Measurements from ENCODE around the gene SMOC2. TPM values are rescaled to one million over a fixed set of nuclear protein-coding genes. Genes with fewer than 3 reads are reported as not detected.

The SMOC2 gene
- total RNA-seq, 1 donor from 2014 or later: 0.53 TPM

GRCh38 chr6:168632694-168633093 is 191.7 kb downstream of the SMOC2 start:
- TF ChIP-seq CTCF (IDR thresholded peaks at IDR 0.05; ENCODE audit: insufficient read depth, low read length, severe bottlenecking): no peak
- no peak for FAIRE-seq

GRCh38 chr6:168634541-168635328 is 193.8 kb downstream of the SMOC2 start:
- DNase-seq (ENCODE audit: low read depth): no peak
- Histone ChIP-seq H3K4me3 (ENCODE audit: low read depth, low read length) (no peak overlapping the region), H3K27me3 (ENCODE audit: control insufficient read depth, insufficient read depth, low read length) (no peaks in the 10 kb centered on the region), H3K36me3 (ENCODE audit: control insufficient read depth, insufficient read depth, low read length) (no peaks in the 10 kb centered on the region)
- no peak for TF ChIP-seq CTCF (IDR thresholded peaks at IDR 0.05; ENCODE audit: insufficient read depth, low read length, severe bottlenecking)
- no peak for FAIRE-seq

More at GRCh38 chr6:168632694-168633093, 191.7 kb downstream of the SMOC2 start:
- no peak overlapping the region for H3K4me3 ChIP-seq (ENCODE audit: low read depth, low read length)
- DNase-seq (ENCODE audit: low read depth): no peak
- H3K36me3 ChIP-seq (ENCODE audit: control insufficient read depth, insufficient read depth, low read length): no peaks in the 10 kb centered on the region
- H3K27me3 ChIP-seq (ENCODE audit: control insufficient read depth, insufficient read depth, low read length): no peaks in the 10 kb centered on the region

GRCh38 chr6:168636147-168637004 is 195.4 kb downstream of the SMOC2 start:
- Histone ChIP-seq H3K27me3 (ENCODE audit: control insufficient read depth, insufficient read depth, low read length) (no peaks in the 10 kb centered on the region), H3K4me3 (ENCODE audit: low read depth, low read length) (no peak overlapping the region), H3K36me3 (ENCODE audit: control insufficient read depth, insufficient read depth, low read length) (no peaks in the 10 kb centered on the region)
- FAIRE-seq: no peak
- no peak for TF ChIP-seq CTCF (IDR thresholded peaks at IDR 0.05; ENCODE audit: insufficient read depth, low read length, severe bottlenecking)
- DNase-seq (ENCODE audit: low read depth): no peak

- Histone ChIP-seq H3K4me3 (ENCODE audit: low read depth, low read length) (no peak overlapping the region), H3K36me3 (ENCODE audit: control insufficient read depth, insufficient read depth, low read length) (no peaks in the 10 kb centered on the region), H3K27me3 (ENCODE audit: control insufficient read depth, insufficient read depth, low read length) (no peaks in the 10 kb centered on the region)
- FAIRE-seq: no peak
- no peak for TF ChIP-seq CTCF (IDR thresholded peaks at IDR 0.05; ENCODE audit: insufficient read depth, low read length, severe bottlenecking)
- no peak for DNase-seq (ENCODE audit: low read depth)
These were observed 196.8 kb downstream of the SMOC2 start for GRCh38 chr6:168637834-168638233.

GRCh38 chr6:168638468-168639271 is 197.7 kb downstream of the SMOC2 start:
- no peaks in the 10 kb centered on the region for H3K27me3 ChIP-seq (ENCODE audit: control insufficient read depth, insufficient read depth, low read length)
- H3K4me3 ChIP-seq (ENCODE audit: low read depth, low read length): no peak overlapping the region
- DNase-seq (ENCODE audit: low read depth) (no peak), FAIRE-seq (no peak)
- no peaks in the 10 kb centered on the region for H3K36me3 ChIP-seq (ENCODE audit: control insufficient read depth, insufficient read depth, low read length)
- no peak for TF ChIP-seq CTCF (IDR thresholded peaks at IDR 0.05; ENCODE audit: insufficient read depth, low read length, severe bottlenecking)
